ENCODE data around the gene TSACC. TPM values are rescaled to one million over a fixed set of nuclear protein-coding genes. Genes with fewer than 3 reads are reported as not detected.
"Not testable (repeated sequence)": the region's sequence is repeated elsewhere in the genome, so short reads cannot be mapped to it uniquely, and the experiment has no call there.

TSACC gene
- total and polyA plus RNA-seq, 10 of the 15 experiments (the other 5 are each of a cell fraction or from before 2014, with no cell fraction given): 0.25 to 2.8 (median 0.92) TPM; not detected in 4

GRCh38 chr1:156344409-156344808 is 6.1 kb downstream of the TSACC start (continued):
- no peak for TF ChIP-seq ZNF687 (IDR thresholded peaks at IDR 0.05)

DNA sequence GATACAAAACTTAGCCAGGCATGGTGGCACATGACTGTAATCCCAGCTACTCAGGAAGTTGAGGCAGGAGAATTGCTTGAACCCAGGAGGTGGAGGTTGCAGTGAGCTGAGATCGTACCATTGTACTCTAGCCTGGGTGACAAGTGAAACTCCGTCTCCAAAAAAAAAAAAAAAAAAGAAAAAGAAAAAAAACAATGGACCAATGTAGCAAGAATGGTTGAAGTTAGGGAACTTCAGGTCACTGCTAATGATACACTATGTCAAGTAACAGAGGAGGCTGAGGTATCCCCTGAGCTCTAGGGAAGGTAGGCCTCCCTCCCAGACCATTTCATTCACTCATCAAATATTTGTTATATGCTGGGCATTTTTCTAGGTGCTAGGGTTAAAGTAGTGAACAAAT is 7.7 kb downstream of the TSACC start:
- BruUV-seq (replicated peaks); H3K4me2 ChIP-seq (ENCODE audit: control insufficient read depth, insufficient read depth); H3K4me1 ChIP-seq (ENCODE audit: control insufficient read depth, insufficient read depth, low read length); in situ Hi-C loops (cut with MboI); H3K27ac ChIP-seq (ENCODE audit: control insufficient read depth, insufficient read depth); DNase-seq (ENCODE audit: low read depth, low spot score); ATAC-seq; H3K9me3 ChIP-seq (replicated peaks; ENCODE audit: control insufficient read depth, insufficient read depth, low read length); H2AFZ ChIP-seq (ENCODE audit: control insufficient read depth, low read depth, low read length); intact Hi-C loops (cut with micrococcal nuclease; ENCODE audit: unreplicated experiment); RAD21 ChIA-PET (ENCODE audit: unreplicated experiment); H3K79me2 ChIP-seq (ENCODE audit: control insufficient read depth, insufficient read depth, low read length); SMC1A ChIA-PET (ENCODE audit: uncharacterized antibody, unreplicated experiment); H3K36me3 ChIP-seq (ENCODE audit: control insufficient read depth in 2 of 2, insufficient read depth in 2 of 2, low read length in 1 of 2); FAIRE-seq; H4K20me1 ChIP-seq (ENCODE audit: control insufficient read depth, insufficient read depth); H3K9ac ChIP-seq (ENCODE audit: control insufficient read depth, insufficient read depth, low read length); H3K27me3 ChIP-seq (replicated peaks in 1 of 2; ENCODE audit: control insufficient read depth in 2 of 2, insufficient read depth in 2 of 2, low read length in 1 of 2); H3K4me3 ChIP-seq: not testable (repeated sequence)
- ChIA-PET POLR2A (interaction anchor here (0.7 kb wide), 1 partner anchor 145 kb away, joined by 5 read pairs; no protein-coding TSS in a partner anchor), CTCF (interaction anchor here (1.0 to 3.0 kb wide), 3 partner anchors 13 to 100 kb away, joined by 4 to 10 read pairs (median 6); no protein-coding TSS in a partner anchor)
- WGBS (ENCODE audit: insufficient coverage, insufficient replicate concordance, low lambda C conversion rate, missing lambda C conversion rate): no CpG with 5 or more reads among the region's 2 CpGs

Data from GM12878 (cell line).